Glutamatergic neuron (in vitro differentiated cells): ENCODE measurements around the gene PTOV1. TPM values are rescaled to one million over a fixed set of nuclear protein-coding genes. Genes with fewer than 3 reads are reported as not detected.

Experiments used
- DNase-seq: peaks from one replicate; pipeline ENCODE4 v3.0.0; 2022
- H3K27ac Mint-ChIP-seq: one replicate; pipeline ENCODE4 v1.8.0; 2020; ENCODE audit warnings: mild to moderate bottlenecking, mixed read lengths, inconsistent platforms; ENCODE audit not compliant: unreplicated experiment
- H3K27me3 Mint-ChIP-seq: one replicate; pipeline ENCODE4 v1.8.0; 2020; ENCODE audit warnings: mild to moderate bottlenecking, moderate library complexity, mixed read lengths, inconsistent platforms; ENCODE audit not compliant: unreplicated experiment
- H3K36me3 Mint-ChIP-seq: one replicate; pipeline ENCODE4 v1.8.0; 2020; ENCODE audit warnings: mild to moderate bottlenecking, mixed read lengths, inconsistent platforms; ENCODE audit not compliant: unreplicated experiment
- H3K4me1 Mint-ChIP-seq: one replicate; pipeline ENCODE4 v1.8.0; 2020; ENCODE audit warnings: mild to moderate bottlenecking, low read depth, mixed read lengths, inconsistent platforms; ENCODE audit not compliant: unreplicated experiment
- H3K4me3 Mint-ChIP-seq: one replicate; pipeline ENCODE4 v1.8.0; 2020; ENCODE audit warnings: mild to moderate bottlenecking, mixed read lengths, inconsistent platforms; ENCODE audit not compliant: unreplicated experiment
- H3K9me3 Mint-ChIP-seq: one replicate; pipeline ENCODE4 v1.8.0; 2020; ENCODE audit warnings: mild to moderate bottlenecking, moderate library complexity, mixed read lengths, inconsistent platforms; ENCODE audit not compliant: unreplicated experiment
- CTCF ChIP-seq: fragments of 200-600 bp; sonication (generic); IDR thresholded peaks from one replicate; pipeline ENCODE4 v1.5.0; 2021; ENCODE audit not compliant: partially characterized antibody, unreplicated experiment
- total RNA-seq: library from RNA; stranded (reverse); fragmentation: NEBNext Ultra II Directional; extraction: Animal tissue kit (Norgen Biotek cat#: 25700); gene quantifications from one replicate; pipeline ENCODE4 v1.2.1, GENCODE V29; 2021; ENCODE audit not compliant: unreplicated experiment

Gene PTOV1
- total RNA-seq, 1 donor from 2014 or later = 342 TPM

- no peak for TF ChIP-seq CTCF
- H3K36me3 Mint-ChIP-seq = no peaks in the 10 kb centered on the region
- no peak overlapping the region for H3K27ac Mint-ChIP-seq
- peaks cover 2% of the 10 kb centered on the region for H3K9me3 Mint-ChIP-seq
- H3K27me3 Mint-ChIP-seq = peaks cover 5% of the 10 kb centered on the region
- no peak overlapping the region for H3K4me3 Mint-ChIP-seq
- H3K4me1 Mint-ChIP-seq = peaks cover 2% of the 10 kb centered on the region
- no peak for DNase-seq
Measured at GRCh38 chr19:49824662-49825061, 26.3 kb upstream of the PTOV1 start.

GRCh38 chr19:49827034-49827433 is 23.9 kb upstream of the PTOV1 start:
- no peak for DNase-seq
- Mint-ChIP-seq H3K36me3 (no peaks in the 10 kb centered on the region), H3K27me3 (peaks cover 5% of the 10 kb centered on the region), H3K4me1 (peaks cover 2% of the 10 kb centered on the region), H3K4me3 (no peak overlapping the region), H3K9me3 (peaks cover 2% of the 10 kb centered on the region), H3K27ac (no peak overlapping the region)
- TF ChIP-seq CTCF = no peak

- H3K9me3 Mint-ChIP-seq = peaks cover 5% of the 10 kb centered on the region
Measured at GRCh38 chr19:49829200-49829599, 21.8 kb upstream of the PTOV1 start.

GRCh38 chr19:49829721-49830120 is 21.2 kb upstream of the PTOV1 start:
- no peaks in the 10 kb centered on the region for H3K36me3 Mint-ChIP-seq
- H3K27ac Mint-ChIP-seq = no peak overlapping the region
- no peak for TF ChIP-seq CTCF
- H3K27me3 Mint-ChIP-seq = peaks cover 7% of the 10 kb centered on the region
- no peak for DNase-seq
- peaks cover 5% of the 10 kb centered on the region for H3K9me3 Mint-ChIP-seq
- H3K4me3 Mint-ChIP-seq = no peak overlapping the region
- peaks cover 2% of the 10 kb centered on the region for H3K4me1 Mint-ChIP-seq

More at GRCh38 chr19:49829200-49829599, 21.8 kb upstream of the PTOV1 start:
- Mint-ChIP-seq H3K4me3 (no peak overlapping the region), H3K27ac (no peak overlapping the region), H3K36me3 (no peaks in the 10 kb centered on the region), H3K27me3 (peaks cover 7% of the 10 kb centered on the region), H3K4me1 (peaks cover 2% of the 10 kb centered on the region)
- DNase-seq = no peak
- TF ChIP-seq CTCF = no peak

GRCh38 chr19:49830766-49831165 is 20.2 kb upstream of the PTOV1 start:
- Mint-ChIP-seq H3K36me3 (no peaks in the 10 kb centered on the region), H3K4me1 (peaks cover 2% of the 10 kb centered on the region), H3K4me3 (no peak overlapping the region), H3K27me3 (peaks cover 7% of the 10 kb centered on the region), H3K9me3 (peaks cover 5% of the 10 kb centered on the region), H3K27ac (no peak overlapping the region)
- TF ChIP-seq CTCF = no peak
- DNase-seq = no peak
